Medulla oblongata (tissue), 1 donor: ENCODE data around the gene RBMY1D.
"Not testable (repeated sequence)": the region's sequence is repeated elsewhere in the genome, so short reads cannot be mapped to it uniquely, and the experiment has no call there.

ENCODE experiments used
- DNase-seq: peaks from one replicate; pipeline ENCODE4 v3.0.0-alpha.2; 2015; ENCODE audit errors: extremely low spot score

RBMY1D gene

DNA sequence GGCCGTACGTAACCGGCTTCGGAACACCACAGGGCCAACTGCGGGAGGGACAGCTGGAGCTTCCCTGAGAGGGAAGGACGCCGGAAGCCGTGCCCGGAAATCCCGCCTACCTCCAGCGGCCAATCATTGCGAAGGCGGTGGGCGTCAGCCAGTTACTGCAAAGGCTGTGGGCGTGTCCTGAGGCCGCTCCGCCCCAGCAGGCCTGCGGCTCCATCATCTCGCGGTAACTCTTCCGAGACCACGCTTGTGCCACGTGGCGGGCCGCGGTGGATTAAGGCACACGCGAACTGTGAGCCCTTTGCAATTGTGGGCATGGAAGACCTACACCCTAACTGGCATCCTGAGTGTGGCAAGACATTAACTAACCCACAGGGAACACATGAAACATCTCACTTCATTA lies at the start of gene RBMY1D:
Gene RBMY1D (minus strand): TSS at position 101 of the 400 bp plus-strand sequence. CDS start 2,013 bp downstream, outside the sequence.
- DNase-seq = not testable (repeated sequence)

DNA sequence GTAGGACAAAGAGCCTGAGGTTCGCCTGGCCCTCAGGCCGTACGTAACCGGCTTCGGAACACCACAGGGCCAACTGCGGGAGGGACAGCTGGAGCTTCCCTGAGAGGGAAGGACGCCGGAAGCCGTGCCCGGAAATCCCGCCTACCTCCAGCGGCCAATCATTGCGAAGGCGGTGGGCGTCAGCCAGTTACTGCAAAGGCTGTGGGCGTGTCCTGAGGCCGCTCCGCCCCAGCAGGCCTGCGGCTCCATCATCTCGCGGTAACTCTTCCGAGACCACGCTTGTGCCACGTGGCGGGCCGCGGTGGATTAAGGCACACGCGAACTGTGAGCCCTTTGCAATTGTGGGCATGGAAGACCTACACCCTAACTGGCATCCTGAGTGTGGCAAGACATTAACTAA lies 23.6 kb upstream of the RBMY1D start, which contains the start of gene RBMY1E:
Gene RBMY1E (minus strand): TSS at position 101 of the 400 bp plus-strand sequence. CDS start 1,978 bp downstream, outside the sequence.
- not testable (repeated sequence) for DNase-seq

GRCh38 chrY:21869407-21870076 lies 24.8 kb downstream of the RBMY1D start:
- not testable (repeated sequence) for DNase-seq

DNA sequence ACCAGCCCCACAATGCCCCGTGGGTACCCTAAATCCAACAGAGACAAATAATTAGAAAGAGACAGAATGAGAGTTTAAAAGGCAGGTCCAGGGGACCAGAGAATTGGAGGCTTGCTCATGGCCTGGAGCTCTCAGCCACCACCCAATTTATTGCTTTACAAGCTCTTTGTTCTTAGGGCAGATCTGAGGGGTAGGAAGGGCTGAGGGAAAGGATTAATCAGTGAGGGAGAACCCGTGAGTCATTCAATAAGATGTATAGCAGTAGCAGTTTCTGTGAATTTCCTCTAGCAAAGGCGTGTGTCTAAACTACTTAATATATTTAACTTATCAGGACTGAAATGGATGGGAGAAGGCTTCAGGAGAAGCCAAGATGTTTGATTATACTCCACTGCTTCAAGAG lies 48.8 kb downstream of the RBMY1D start:
- DNase-seq = no peak

- DNase-seq = no peak
These were observed 52.2 kb downstream of the RBMY1D start for GRCh38 chrY:21842090-21842489.

DNA sequence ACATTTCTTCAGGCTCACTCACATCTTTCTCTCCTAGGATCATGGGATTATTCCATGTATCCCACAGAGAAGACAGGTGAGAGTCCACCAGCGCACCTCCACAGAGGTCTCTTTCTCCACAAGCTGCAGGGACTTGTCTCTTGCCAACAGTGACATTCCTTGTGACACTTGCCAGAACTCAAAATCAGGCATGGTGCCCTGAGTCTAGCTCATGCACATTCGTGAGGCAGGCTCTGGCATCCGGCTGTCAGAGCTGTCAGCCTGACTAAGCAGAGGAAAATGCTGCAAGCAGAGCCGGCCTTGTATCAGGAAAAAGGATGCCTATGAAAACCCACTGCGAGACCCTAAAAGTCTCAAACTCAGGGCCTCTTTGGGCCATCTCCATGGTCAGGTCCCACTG lies 54.8 kb downstream of the RBMY1D start:
- DNase-seq = no peak

- DNase-seq = no peak
These were observed 58.0 kb downstream of the RBMY1D start for GRCh38 chrY:21836343-21836742.

GRCh38 chrY:21835052-21835451 lies 59.3 kb downstream of the RBMY1D start:
- no peak for DNase-seq
